Fibroblast of mammary gland (primary cell): ENCODE data around the gene TBL1X.

ENCODE experiments used
- DNase-seq: peaks from one replicate; pipeline ENCODE4 v3.0.0-alpha.2; 2010; ENCODE audit warnings: low read depth
- H3K4me3 ChIP-seq: 2 replicates; pipeline ENCODE4 v1.5.1; 2011; ENCODE audit warnings: low read depth, mild to moderate bottlenecking, low read length, moderate library complexity; ENCODE audit not compliant: control insufficient read depth
- TF ChIP-seq, protein P1 (sequence below): conservative IDR thresholded peaks from 2 replicates; pipeline ENCODE4 v1.5.1; 2011; ENCODE audit warnings: low read depth, low read length, inconsistent platforms; ENCODE audit not compliant: control insufficient read depth, insufficient read depth

Gene TBL1X

DNA sequence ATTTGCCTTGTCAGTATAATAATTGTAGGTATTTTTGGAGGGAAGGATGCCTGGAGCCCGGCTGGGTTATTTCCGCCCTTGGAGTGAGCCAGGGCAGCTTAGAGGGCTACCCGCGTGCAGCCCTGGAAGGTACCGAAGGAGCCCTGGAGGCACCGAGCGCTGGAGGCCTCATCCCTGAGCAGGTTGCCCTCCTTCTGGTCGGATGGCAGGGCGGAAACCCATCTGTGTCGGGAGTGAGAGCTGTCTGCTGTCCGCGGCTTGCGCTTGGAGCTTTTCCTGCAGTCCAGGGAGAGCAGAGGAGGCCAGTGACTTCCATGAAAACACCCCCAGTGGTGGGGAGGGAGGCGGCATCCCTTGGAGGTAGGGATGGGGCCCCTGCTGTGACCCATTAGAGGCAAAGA, 122.1 kb downstream of the TBL1X start:
- DNase-seq = no peak
- no peak overlapping the region for H3K4me3 ChIP-seq
- TF ChIP-seq, protein P1, sequence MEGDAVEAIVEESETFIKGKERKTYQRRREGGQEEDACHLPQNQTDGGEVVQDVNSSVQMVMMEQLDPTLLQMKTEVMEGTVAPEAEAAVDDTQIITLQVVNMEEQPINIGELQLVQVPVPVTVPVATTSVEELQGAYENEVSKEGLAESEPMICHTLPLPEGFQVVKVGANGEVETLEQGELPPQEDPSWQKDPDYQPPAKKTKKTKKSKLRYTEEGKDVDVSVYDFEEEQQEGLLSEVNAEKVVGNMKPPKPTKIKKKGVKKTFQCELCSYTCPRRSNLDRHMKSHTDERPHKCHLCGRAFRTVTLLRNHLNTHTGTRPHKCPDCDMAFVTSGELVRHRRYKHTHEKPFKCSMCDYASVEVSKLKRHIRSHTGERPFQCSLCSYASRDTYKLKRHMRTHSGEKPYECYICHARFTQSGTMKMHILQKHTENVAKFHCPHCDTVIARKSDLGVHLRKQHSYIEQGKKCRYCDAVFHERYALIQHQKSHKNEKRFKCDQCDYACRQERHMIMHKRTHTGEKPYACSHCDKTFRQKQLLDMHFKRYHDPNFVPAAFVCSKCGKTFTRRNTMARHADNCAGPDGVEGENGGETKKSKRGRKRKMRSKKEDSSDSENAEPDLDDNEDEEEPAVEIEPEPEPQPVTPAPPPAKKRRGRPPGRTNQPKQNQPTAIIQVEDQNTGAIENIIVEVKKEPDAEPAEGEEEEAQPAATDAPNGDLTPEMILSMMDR = no peak

DNA sequence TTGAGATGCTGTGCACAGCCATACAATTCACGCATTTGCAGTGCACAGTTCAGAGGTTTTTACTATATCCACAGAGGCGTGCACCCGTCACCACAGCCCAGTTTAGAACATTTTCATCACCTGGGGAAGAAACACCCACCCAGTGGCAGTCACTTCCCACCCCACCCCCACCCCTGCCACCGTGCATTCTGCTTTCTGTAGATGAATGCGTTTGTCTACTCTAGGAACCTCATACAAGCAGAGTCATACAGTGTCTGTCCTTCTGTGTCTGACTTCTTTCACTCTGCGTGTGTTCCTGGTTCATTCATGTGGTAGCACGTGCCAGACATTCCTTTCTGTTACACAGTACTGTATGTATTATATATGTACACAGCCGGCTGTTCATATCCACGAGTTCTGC, 122.8 kb downstream of the TBL1X start:
- no peak for DNase-seq
- H3K4me3 ChIP-seq = no peak overlapping the region
- TF ChIP-seq, protein P1 = no peak

DNA sequence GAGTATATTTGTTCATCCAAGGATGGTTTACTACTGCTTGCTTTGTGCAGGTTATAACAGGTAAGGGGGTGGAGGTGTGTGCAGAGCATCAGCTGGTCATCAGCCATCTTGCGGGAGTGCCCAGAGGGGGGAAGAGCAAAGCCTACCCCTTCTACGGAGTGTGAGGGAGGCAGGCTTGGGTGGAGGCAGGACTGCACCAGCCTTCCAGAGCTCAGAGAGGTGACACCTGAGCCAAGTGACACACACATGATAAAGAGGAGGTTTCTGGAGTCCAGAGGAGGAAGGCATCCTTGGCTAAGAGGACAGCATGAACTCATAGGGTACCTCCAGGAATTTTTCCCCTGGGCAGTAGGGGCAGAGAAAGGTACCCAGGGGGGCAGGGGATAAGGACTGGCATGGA, 126.6 kb downstream of the TBL1X start:
- no peak for DNase-seq
- H3K4me3 ChIP-seq = no peak overlapping the region
- TF ChIP-seq, protein P1 = no peak

DNA sequence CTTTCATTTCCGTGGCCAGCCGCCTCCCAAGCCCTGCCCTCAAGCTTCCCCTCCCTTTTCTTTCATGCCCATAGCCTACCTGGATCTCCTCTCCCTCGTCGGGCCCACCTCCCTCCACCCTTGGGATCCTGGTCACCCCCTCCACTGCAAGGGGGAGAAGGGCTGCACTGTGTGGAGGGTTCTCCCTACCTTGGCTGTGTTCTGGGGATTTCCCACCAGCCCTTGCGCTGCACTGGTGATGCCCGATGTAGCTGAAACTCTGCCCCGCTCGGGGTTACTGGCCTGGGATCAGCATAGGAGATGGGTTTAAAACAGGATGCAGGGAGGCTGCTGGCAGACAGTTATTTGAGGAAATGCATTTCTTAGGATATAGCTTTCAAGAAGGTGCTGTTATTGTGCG, 128.9 kb downstream of the TBL1X start:
- TF ChIP-seq, protein P1 = no peak
- no peak overlapping the region for H3K4me3 ChIP-seq
- no peak for DNase-seq

DNA sequence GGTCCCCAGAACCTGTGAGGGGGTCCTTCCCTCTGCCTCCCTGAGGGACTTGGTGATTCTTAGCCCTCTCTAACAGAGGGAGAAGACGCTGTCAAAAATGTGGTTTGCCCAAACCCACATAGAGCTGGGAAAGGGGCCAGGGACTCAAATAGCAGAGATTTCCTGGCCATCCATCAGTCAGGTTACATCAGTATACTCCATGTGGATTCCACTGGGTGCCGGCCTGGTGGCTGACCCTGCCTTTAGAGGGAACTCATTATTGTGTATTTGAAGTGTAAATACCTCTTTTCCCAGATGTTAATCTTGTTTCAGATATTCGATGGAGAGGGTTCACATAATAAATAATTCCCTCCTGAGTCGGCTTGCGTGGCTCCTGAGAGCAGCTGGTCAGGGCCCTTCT, 130.3 kb downstream of the TBL1X start:
- DNase-seq = peak; percentile 35
- no peak overlapping the region for H3K4me3 ChIP-seq
- TF ChIP-seq, protein P1 = no peak

DNA sequence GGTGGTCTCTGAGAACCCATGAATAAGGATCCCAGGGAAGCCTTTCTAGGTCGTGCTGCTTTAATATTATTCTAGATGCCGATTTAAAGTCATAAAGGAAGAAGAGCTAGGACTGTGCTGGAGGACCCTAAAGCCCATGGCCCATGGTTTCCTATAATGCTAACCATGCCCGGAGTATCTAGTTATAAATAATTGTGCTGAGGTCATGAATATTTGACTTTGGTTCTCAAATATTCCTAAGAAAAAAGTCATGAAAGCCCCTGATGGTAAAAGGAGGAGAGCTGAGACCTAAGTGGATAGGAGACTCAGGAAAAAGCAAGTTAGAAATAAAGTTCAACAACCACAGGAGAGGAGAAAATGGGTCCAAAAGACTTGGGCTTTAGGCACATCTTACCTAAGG, 132.0 kb downstream of the TBL1X start:
- TF ChIP-seq, protein P1 = no peak
- H3K4me3 ChIP-seq = no peak overlapping the region
- DNase-seq = no peak

DNA sequence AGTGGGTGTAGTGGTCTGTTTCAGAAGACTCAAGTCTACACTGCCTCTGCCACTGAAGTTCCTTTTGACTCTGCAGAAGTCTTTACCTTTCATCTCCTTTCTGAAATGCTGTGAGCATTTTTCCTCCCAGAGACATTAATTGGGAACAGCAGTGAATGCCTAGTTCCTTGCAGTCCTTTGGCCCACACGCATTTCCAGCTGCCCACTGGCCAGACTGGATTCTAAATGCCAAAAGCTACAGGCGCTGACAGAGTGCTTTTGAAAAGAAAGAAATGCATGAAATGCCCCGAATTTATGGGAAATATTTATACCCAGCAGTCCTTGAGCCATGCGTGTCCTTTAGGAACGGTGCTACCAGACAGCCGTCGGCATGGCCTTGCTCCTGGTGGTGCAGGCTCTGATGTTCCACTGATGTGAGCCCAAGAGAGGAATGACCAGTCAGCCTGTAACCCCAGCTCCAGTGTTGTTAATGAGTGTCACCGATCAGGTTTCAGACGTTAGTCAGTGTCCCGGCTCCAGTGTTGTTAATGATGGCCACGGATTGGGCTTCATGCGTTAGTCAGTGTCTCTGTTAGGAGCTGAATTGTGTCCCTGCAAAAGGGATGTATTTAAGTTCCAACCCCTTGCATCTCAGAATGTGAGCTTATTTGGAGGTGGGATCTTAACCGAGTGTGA, 132.6 kb downstream of the TBL1X start:
- TF ChIP-seq, protein P1 = no peak
- H3K4me3 ChIP-seq = no peak overlapping the region
- DNase-seq = peak; percentile 10
